Hepatocyte (in vitro differentiated cells): ENCODE results near the gene CCN6.

Source experiments
- CTCF ChIP-seq: fragments of 200-600 bp; sonication (generic); IDR thresholded peaks from 2 replicates; pipeline ENCODE4 v1.5.1; 2016; ENCODE audit warnings: antibody characterized with exemption, mild to moderate bottlenecking; ENCODE audit not compliant: poor library complexity
- EZH2 ChIP-seq: fragments of 200-600 bp; sonication (generic); IDR thresholded peaks from 2 replicates; pipeline ENCODE4 v1.6.1; 2016; ENCODE audit warnings: antibody characterized with exemption, mild to moderate bottlenecking, borderline replicate concordance
- EZH2phosphoT487 ChIP-seq: fragments of 200-600 bp; sonication (generic); IDR thresholded peaks from one replicate; pipeline ENCODE4 v1.6.1; 2018; ENCODE audit warnings: antibody characterized with exemption, mild to moderate bottlenecking, low read depth, moderate library complexity; ENCODE audit not compliant: unreplicated experiment, severe bottlenecking

DNA sequence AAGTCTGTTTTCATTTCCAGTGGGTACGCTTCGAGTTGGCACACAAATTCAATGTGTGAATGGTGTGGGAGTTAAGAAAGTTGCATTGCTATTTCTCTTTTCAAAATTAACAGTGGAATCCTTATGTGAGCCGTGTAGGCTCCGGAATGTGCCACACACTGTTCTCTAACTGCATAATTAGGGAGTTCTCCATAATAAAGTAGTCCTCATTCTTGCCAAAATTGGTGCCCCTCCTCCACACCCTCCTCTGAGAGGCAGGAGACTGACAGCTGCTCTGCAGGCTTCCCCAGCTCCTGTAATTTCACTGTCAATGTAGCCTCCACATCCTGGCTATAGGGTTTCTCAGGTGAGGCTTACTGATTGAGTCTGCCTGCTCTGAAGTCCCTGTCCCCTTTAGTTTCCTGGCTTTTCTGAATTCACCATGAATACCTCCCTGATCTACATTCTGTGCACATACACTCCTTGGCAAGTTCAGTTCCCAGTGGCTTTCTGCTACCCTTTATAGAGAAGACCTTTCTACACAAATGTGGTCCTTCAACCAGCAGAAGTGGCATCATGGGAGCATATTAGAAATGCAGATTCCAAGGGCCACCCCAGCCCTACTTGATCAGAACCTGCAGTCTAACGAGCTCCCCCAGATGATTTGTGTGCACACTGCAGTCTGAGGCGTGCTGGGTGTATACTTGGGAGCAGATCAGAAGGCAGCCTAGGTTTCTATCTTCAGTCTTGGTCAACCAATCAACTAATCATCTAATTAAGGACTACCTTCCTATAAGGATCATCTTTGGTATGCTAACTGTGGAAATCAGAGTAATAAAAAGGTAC lies 19.9 kb upstream of the CCN6 start:
- TF ChIP-seq CTCF (no peak), EZH2phosphoT487 (no peak), EZH2 (no peak)
